ENCODE results near the gene ASIC2. TPM values are rescaled to one million over a fixed set of nuclear protein-coding genes. Genes with fewer than 3 reads are reported as not detected.

ASIC2 gene
- total RNA-seq, 1 experiment from 2014 or later: 4.1 TPM

GRCh38 chr17:32976605-32977004, 316.5 kb downstream of the ASIC2 start:
- Histone ChIP-seq H3K4me3 (ENCODE audit: low read depth in 2 of 2, low read length in 2 of 2) (no peak overlapping the region), H3K27ac (ENCODE audit: low read length) (no peak overlapping the region), H3K27me3 (ENCODE audit: control insufficient read depth, insufficient read depth, low read length) (no peaks in the 10 kb centered on the region), H3K4me1 (ENCODE audit: control insufficient read depth, insufficient read depth, low read length) (no peaks in the 10 kb centered on the region), H3K36me3 (ENCODE audit: control insufficient read depth, insufficient read depth, low read length) (no peaks in the 10 kb centered on the region), H3K9me3 (ENCODE audit: control insufficient read depth, insufficient read depth, low read depth, low read length) (no peaks in the 10 kb centered on the region)
- no TSS peak for BruUV-seq (replicated peaks)
- ATAC-seq: no peak
- CTCF ChIA-PET: no interaction called here
- no peak for TF ChIP-seq CTCF (IDR thresholded peaks at IDR 0.05)
- no peak for TF ChIP-seq POLR2AphosphoS5 (IDR thresholded peaks at IDR 0.05; ENCODE audit: low read depth, low read length)
- no peak for TF ChIP-seq SIN3A (IDR thresholded peaks at IDR 0.05; ENCODE audit: borderline replicate concordance, insufficient read depth, low read depth, low read length)
- TF ChIP-seq TCF7L2 (IDR thresholded peaks at IDR 0.05; ENCODE audit: low read depth, low read length): no peak
- no peak for TF ChIP-seq REST (IDR thresholded peaks at IDR 0.05; ENCODE audit: insufficient read depth in 1 of 2, low read depth in 2 of 2, low read length in 1 of 2)
- no peak for DNase-seq (ENCODE audit: low read depth, low spot score)
- intact Hi-C loops (cut with micrococcal nuclease; ENCODE audit: unreplicated experiment): no loop called here
- POLR2A ChIA-PET: no interaction called here
- in situ Hi-C loops (cut with HindIII; ENCODE audit: low pct_unique_long_range_greater_than_20kb, low sequenced_read_pairs): no loop called here

DNA sequence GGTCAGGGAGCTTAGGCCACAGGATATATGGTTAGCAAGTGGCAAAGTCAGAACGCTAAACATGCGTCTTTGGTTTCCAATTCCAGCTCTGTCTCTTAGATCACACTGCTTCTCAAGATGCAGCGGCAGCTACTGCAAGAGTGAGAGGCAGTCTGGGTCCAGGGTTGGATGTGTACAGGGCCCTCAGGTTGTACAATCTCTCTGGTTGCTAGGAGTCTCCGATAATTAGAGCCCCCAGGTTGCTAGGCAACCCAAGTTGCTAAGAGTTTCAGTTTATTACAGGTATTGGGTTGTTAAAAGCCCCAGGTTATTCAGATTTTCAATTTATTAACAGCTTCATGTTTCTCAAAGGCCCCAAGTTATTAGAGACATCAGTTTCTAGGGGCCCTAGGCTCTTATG, 317.0 kb downstream of the ASIC2 start:
- TF ChIP-seq SIN3A (IDR thresholded peaks at IDR 0.05; ENCODE audit: borderline replicate concordance, insufficient read depth, low read depth, low read length): no peak
- TF ChIP-seq REST (IDR thresholded peaks at IDR 0.05; ENCODE audit: insufficient read depth in 1 of 2, low read depth in 2 of 2, low read length in 1 of 2): no peak
- no peak for TF ChIP-seq CTCF (IDR thresholded peaks at IDR 0.05)
- no peak for TF ChIP-seq POLR2AphosphoS5 (IDR thresholded peaks at IDR 0.05; ENCODE audit: low read depth, low read length)
- no peak for TF ChIP-seq TCF7L2 (IDR thresholded peaks at IDR 0.05; ENCODE audit: low read depth, low read length)
- intact Hi-C loops (cut with micrococcal nuclease; ENCODE audit: unreplicated experiment): no loop called here
- CTCF ChIA-PET: no interaction called here

More for the DNA sequence above, 317.0 kb downstream of the ASIC2 start:
- no peaks in the 10 kb centered on the region for H3K9me3 ChIP-seq (ENCODE audit: control insufficient read depth, insufficient read depth, low read depth, low read length)
- ATAC-seq (no peak), DNase-seq (ENCODE audit: low read depth, low spot score) (no peak)
- in situ Hi-C loops (cut with HindIII; ENCODE audit: low pct_unique_long_range_greater_than_20kb, low sequenced_read_pairs): no loop called here
- POLR2A ChIA-PET: no interaction called here
- no peaks in the 10 kb centered on the region for H3K4me1 ChIP-seq (ENCODE audit: control insufficient read depth, insufficient read depth, low read length)
- no peaks in the 10 kb centered on the region for H3K36me3 ChIP-seq (ENCODE audit: control insufficient read depth, insufficient read depth, low read length)
- no peak overlapping the region for H3K4me3 ChIP-seq (ENCODE audit: low read depth in 2 of 2, low read length in 2 of 2)
- H3K27ac ChIP-seq (ENCODE audit: low read length): no peak overlapping the region
- BruUV-seq (replicated peaks): no TSS peak
- H3K27me3 ChIP-seq (ENCODE audit: control insufficient read depth, insufficient read depth, low read length): no peaks in the 10 kb centered on the region

All from Panc1 (cell line).